ENCODE data around the gene RASGRP1. TPM values are rescaled to one million over a fixed set of nuclear protein-coding genes. Genes with fewer than 3 reads are reported as not detected.

Gene RASGRP1
- polyA plus RNA-seq, 1 donor (not counting 4 experiments of a cell fraction or from before 2014, with no cell fraction given), result 0.28 TPM

GRCh38 chr15:38593524-38593923, 28.9 kb upstream of the RASGRP1 start:
- Histone ChIP-seq H3K4me3 (ENCODE audit: control insufficient read depth in 2 of 3, extremely low read depth in 1 of 3, insufficient read depth in 2 of 3, low read depth in 1 of 3, low read length in 3 of 3) (no peak overlapping the region), H3K79me2 (ENCODE audit: control insufficient read depth, insufficient read depth, low read length) (no peaks in the 10 kb centered on the region), H2AFZ (ENCODE audit: control insufficient read depth, low read length) (no peak overlapping the region), H3K4me2 (ENCODE audit: control insufficient read depth, extremely low read depth, insufficient read depth, low read depth, low read length) (no peak overlapping the region), H3K36me3 (ENCODE audit: control insufficient read depth in 2 of 2, extremely low read depth in 1 of 2, insufficient read depth in 2 of 2, low read length in 2 of 2) (no peaks in the 10 kb centered on the region), H3K9ac (ENCODE audit: control insufficient read depth, extremely low read depth, insufficient read depth, low read length) (no peak overlapping the region), H4K20me1 (ENCODE audit: control insufficient read depth, extremely low read depth, insufficient read depth, low read length) (no peaks in the 10 kb centered on the region), H3K27ac (ENCODE audit: control insufficient read depth, insufficient read depth, low read length) (no peak overlapping the region), H3K4me1 (ENCODE audit: control insufficient read depth, extremely low read depth, insufficient read depth, low read length) (peaks cover 9% of the 10 kb centered on the region), H3K9me1 (ENCODE audit: control insufficient read depth, extremely low read depth, insufficient read depth, low read length) (no peaks in the 10 kb centered on the region), H3K27me3 (ENCODE audit: control insufficient read depth, extremely low read depth, insufficient read depth, low read length) (no peaks in the 10 kb centered on the region), H3K9me3 (ENCODE audit: control insufficient read depth, low read depth, low read length) (no peaks in the 10 kb centered on the region)
- DNase-seq (ENCODE audit: low read depth, low spot score), result no peak
- dilution Hi-C loops (cut with MboI; ENCODE audit: extremely low pct_ligation_motif_present, low sequenced_read_pairs), result no loop called here
- no peak for FAIRE-seq
- TF ChIP-seq EZH2 (IDR thresholded peaks at IDR 0.05; ENCODE audit: low read length), result no peak
- TF ChIP-seq, protein P1, sequence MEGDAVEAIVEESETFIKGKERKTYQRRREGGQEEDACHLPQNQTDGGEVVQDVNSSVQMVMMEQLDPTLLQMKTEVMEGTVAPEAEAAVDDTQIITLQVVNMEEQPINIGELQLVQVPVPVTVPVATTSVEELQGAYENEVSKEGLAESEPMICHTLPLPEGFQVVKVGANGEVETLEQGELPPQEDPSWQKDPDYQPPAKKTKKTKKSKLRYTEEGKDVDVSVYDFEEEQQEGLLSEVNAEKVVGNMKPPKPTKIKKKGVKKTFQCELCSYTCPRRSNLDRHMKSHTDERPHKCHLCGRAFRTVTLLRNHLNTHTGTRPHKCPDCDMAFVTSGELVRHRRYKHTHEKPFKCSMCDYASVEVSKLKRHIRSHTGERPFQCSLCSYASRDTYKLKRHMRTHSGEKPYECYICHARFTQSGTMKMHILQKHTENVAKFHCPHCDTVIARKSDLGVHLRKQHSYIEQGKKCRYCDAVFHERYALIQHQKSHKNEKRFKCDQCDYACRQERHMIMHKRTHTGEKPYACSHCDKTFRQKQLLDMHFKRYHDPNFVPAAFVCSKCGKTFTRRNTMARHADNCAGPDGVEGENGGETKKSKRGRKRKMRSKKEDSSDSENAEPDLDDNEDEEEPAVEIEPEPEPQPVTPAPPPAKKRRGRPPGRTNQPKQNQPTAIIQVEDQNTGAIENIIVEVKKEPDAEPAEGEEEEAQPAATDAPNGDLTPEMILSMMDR (optimal IDR thresholded peaks at IDR 0.05 in 1 of 3, IDR thresholded peaks at IDR 0.05 in 1 of 3, conservative IDR thresholded peaks at IDR 0.05 in 1 of 3; ENCODE audit: extremely low read depth in 1 of 3, insufficient read depth in 2 of 3, low read length in 3 of 3), result no peak

DNA sequence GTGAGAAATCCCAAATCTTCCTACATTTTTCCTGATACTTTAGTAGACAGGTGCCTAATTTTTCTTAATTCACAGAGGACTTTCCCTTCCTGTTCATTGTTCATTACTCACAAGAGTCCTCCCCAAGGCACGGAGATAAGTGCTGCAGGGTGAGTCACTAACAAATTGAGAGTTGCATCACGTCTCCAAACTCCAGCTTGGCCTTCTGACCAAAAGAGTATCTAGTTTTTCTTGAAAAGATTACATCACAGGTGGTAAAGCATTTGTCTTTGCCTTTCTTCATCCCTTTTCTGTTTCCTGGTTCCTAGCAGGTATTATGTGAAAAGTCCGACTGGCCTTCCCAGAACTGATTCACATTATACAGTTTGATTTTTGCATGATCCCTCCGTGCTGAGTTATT, 24.9 kb upstream of the RASGRP1 start:
- H3K9me1 ChIP-seq (ENCODE audit: control insufficient read depth, extremely low read depth, insufficient read depth, low read length), result no peaks in the 10 kb centered on the region
- dilution Hi-C loops (cut with MboI; ENCODE audit: extremely low pct_ligation_motif_present, low sequenced_read_pairs), result no loop called here
- H3K9ac ChIP-seq (ENCODE audit: control insufficient read depth, extremely low read depth, insufficient read depth, low read length), result no peak overlapping the region
- H3K4me2 ChIP-seq (ENCODE audit: control insufficient read depth, extremely low read depth, insufficient read depth, low read depth, low read length), result no peak overlapping the region
- TF ChIP-seq, protein P1 (optimal IDR thresholded peaks at IDR 0.05 in 1 of 3, IDR thresholded peaks at IDR 0.05 in 1 of 3, conservative IDR thresholded peaks at IDR 0.05 in 1 of 3; ENCODE audit: extremely low read depth in 1 of 3, insufficient read depth in 2 of 3, low read length in 3 of 3), result no peak
- no peak for TF ChIP-seq EZH2 (IDR thresholded peaks at IDR 0.05; ENCODE audit: low read length)
- H4K20me1 ChIP-seq (ENCODE audit: control insufficient read depth, extremely low read depth, insufficient read depth, low read length), result no peaks in the 10 kb centered on the region
- FAIRE-seq, result peak; percentile 41
- no peak overlapping the region for H3K4me3 ChIP-seq (ENCODE audit: control insufficient read depth in 2 of 3, extremely low read depth in 1 of 3, insufficient read depth in 2 of 3, low read depth in 1 of 3, low read length in 3 of 3)
- no peak for DNase-seq (ENCODE audit: low read depth, low spot score)
- H3K79me2 ChIP-seq (ENCODE audit: control insufficient read depth, insufficient read depth, low read length), result no peaks in the 10 kb centered on the region
- no peak overlapping the region for H3K27ac ChIP-seq (ENCODE audit: control insufficient read depth, insufficient read depth, low read length)
- no peaks in the 10 kb centered on the region for H3K27me3 ChIP-seq (ENCODE audit: control insufficient read depth, extremely low read depth, insufficient read depth, low read length)
- H3K36me3 ChIP-seq (ENCODE audit: control insufficient read depth in 2 of 2, extremely low read depth in 1 of 2, insufficient read depth in 2 of 2, low read length in 2 of 2), result no peaks in the 10 kb centered on the region
- H2AFZ ChIP-seq (ENCODE audit: control insufficient read depth, low read length), result no peak overlapping the region
- no peaks in the 10 kb centered on the region for H3K9me3 ChIP-seq (ENCODE audit: control insufficient read depth, low read depth, low read length)
- peaks cover 9% of the 10 kb centered on the region for H3K4me1 ChIP-seq (ENCODE audit: control insufficient read depth, extremely low read depth, insufficient read depth, low read length)

Measured in keratinocyte (primary cell).